Aorta (tissue), 5 donors: ENCODE data around the gene CD207. TPM values are rescaled to one million over a fixed set of nuclear protein-coding genes. Genes with fewer than 3 reads are reported as not detected.

Source experiments
- ATAC-seq: fragments of 200-7000 bp; cut with Tn5 transposase; one replicate; pipeline ENCODE4 v1.9.1; 2022; ENCODE audit warnings: moderate library complexity; ENCODE audit not compliant: low FRiP score
- DNase-seq, 2 donors: peaks; one replicate each; pipeline ENCODE4 v3.0.0-alpha.2; 2020
- H3K27ac ChIP-seq, 2 donors: one replicate each; pipeline ENCODE4 v1.5.1; 2013; ENCODE audit warnings: low read length in 2 of 2, mild to moderate bottlenecking in 2 of 2, moderate library complexity in 2 of 2, control low read depth in 1 of 2, inconsistent platforms in 1 of 2, low read depth in 1 of 2
- H3K27me3 ChIP-seq, 2 donors: one replicate each; pipeline ENCODE4 v1.6.1; 2013; ENCODE audit warnings: control low read depth in 1 of 2, low read length in 1 of 2, mild to moderate bottlenecking in 1 of 2, moderate library complexity in 1 of 2; ENCODE audit not compliant: insufficient read depth in 2 of 2, control insufficient read depth in 1 of 2
- H3K36me3 ChIP-seq, 2 donors: one replicate each; pipeline ENCODE4 v1.6.1; 2013; ENCODE audit warnings: control low read depth in 1 of 2, low read length in 1 of 2, mild to moderate bottlenecking in 1 of 2; ENCODE audit not compliant: insufficient read depth in 2 of 2, control insufficient read depth in 1 of 2
- H3K4me1 ChIP-seq, 2 donors: one replicate each; pipeline ENCODE4 v1.6.1; 2013; ENCODE audit warnings: low read length in 2 of 2, control low read depth in 1 of 2, mild to moderate bottlenecking in 1 of 2, moderate library complexity in 1 of 2; ENCODE audit not compliant: insufficient read depth in 2 of 2, control insufficient read depth in 1 of 2
- H3K4me3 ChIP-seq, 2 donors: one replicate each; pipeline ENCODE4 v1.5.1; 2013; ENCODE audit warnings: low read length in 2 of 2, control low read depth in 1 of 2, mild to moderate bottlenecking in 1 of 2
- H3K9me3 ChIP-seq: one replicate; pipeline ENCODE4 v1.6.1; 2013; ENCODE audit warnings: mild to moderate bottlenecking, low read length; ENCODE audit not compliant: control insufficient read depth
- WGBS, 2 donors: extraction: QIAGEN DNeasy Blood & Tissue Kit; methylation state at CpG; one replicate each; pipeline ENCODE4 v1.1.7; 2013; 5-methylcytosine and 5-hydroxymethylcytosine counted together
- intact Hi-C, 2 donors: fragments of 100-400 bp; cut with DNase I; formaldehyde crosslinking; loops; one replicate each; pipeline versions ENCODE4 v1.14.2 to v1.15.0; 2022
- polyA plus RNA-seq, 2 donors: library from polyadenylated mRNA; stranded (reverse); fragments of 200-250 nt; gene quantifications; one replicate each; pipeline ENCODE4 v1.2.3, GENCODE V29; 2013
- total RNA-seq, 2 donors: library from RNA; stranded (reverse); fragmentation: NEBNext Ultra II Directional; extraction: Animal tissue kit (Norgen Biotek cat#: 25700); gene quantifications; one replicate each; pipeline ENCODE4 v1.2.1, GENCODE V29; 2021
- donor health status: healthy with polysubstance abuse.
- donor health status: Bipolar disorder and iron deficiency.
- donor health status: DM: no; HTN: no; CAD: no.
- donor health status: DM: no; HTN: no; CAD: no.
- donor health status: DM: yes; HTN: yes; CAD: no.

Gene CD207
- total and polyA plus RNA-seq, 4 donors: 0.78 TPM; not detected in 3

- DNase-seq: no peak
- Histone ChIP-seq H3K4me3 (no peak overlapping the region), H3K27me3 (no peaks in the 10 kb centered on the region), H3K9me3 (no peaks in the 10 kb centered on the region), H3K27ac (no peak overlapping the region), H3K4me1 (no peaks in the 10 kb centered on the region), H3K36me3 (no peaks in the 10 kb centered on the region)
- 77 to 88% methylated on average over 1 of the region's 1 CpG for WGBS, 2 donors
- intact Hi-C loops: no loop called here
- ATAC-seq: no peak
Measured at GRCh38 chr2:70833246-70833645, 2.4 kb downstream of the CD207 start.

GRCh38 chr2:70832386-70832785 lies 3.2 kb downstream of the CD207 start:
- no peaks in the 10 kb centered on the region for H3K9me3 ChIP-seq
- H3K36me3 ChIP-seq: no peaks in the 10 kb centered on the region
- 92 to 95% methylated on average over 2 of the region's 2 CpGs for WGBS, 2 donors
- intact Hi-C loops: no loop called here
- DNase-seq: no peak
- no peak overlapping the region for H3K27ac ChIP-seq
- no peak overlapping the region for H3K4me3 ChIP-seq
- no peak for ATAC-seq
- no peaks in the 10 kb centered on the region for H3K27me3 ChIP-seq
- H3K4me1 ChIP-seq: no peaks in the 10 kb centered on the region

- intact Hi-C loops: no loop called here
- ATAC-seq: no peak
Measured at GRCh38 chr2:70831861-70832260, 3.8 kb downstream of the CD207 start.

GRCh38 chr2:70830366-70830765 lies 5.2 kb downstream of the CD207 start:
- no peaks in the 10 kb centered on the region for H3K27me3 ChIP-seq
- H3K4me1 ChIP-seq: no peaks in the 10 kb centered on the region
- H3K36me3 ChIP-seq: no peaks in the 10 kb centered on the region
- intact Hi-C loops: no loop called here
- H3K4me3 ChIP-seq: no peak overlapping the region
- no peaks in the 10 kb centered on the region for H3K9me3 ChIP-seq
- 14 to 24% methylated on average over 5 of the region's 5 CpGs for whole genome bisulfite sequencing, 2 donors
- peak; percentile 65 for ATAC-seq
- DNase-seq: no peak
- no peak overlapping the region for H3K27ac ChIP-seq

More at GRCh38 chr2:70831861-70832260, 3.8 kb downstream of the CD207 start:
- no peaks in the 10 kb centered on the region for H3K27me3 ChIP-seq
- H3K4me1 ChIP-seq: no peaks in the 10 kb centered on the region
- H3K27ac ChIP-seq: no peak overlapping the region
- no peaks in the 10 kb centered on the region for H3K36me3 ChIP-seq
- WGBS, 2 donors: 92% methylated on average over 6 of the region's 6 CpGs
- H3K9me3 ChIP-seq: no peaks in the 10 kb centered on the region
- DNase-seq: no peak
- H3K4me3 ChIP-seq: no peak overlapping the region

- Histone ChIP-seq H3K4me1 (no peaks in the 10 kb centered on the region), H3K27me3 (no peaks in the 10 kb centered on the region), H3K9me3 (no peaks in the 10 kb centered on the region), H3K27ac (no peak overlapping the region), H3K36me3 (no peaks in the 10 kb centered on the region), H3K4me3 (no peak overlapping the region)
- intact Hi-C loops: no loop called here
- no peak for ATAC-seq
- DNase-seq: no peak
- WGBS, 2 donors: 85 to 87% methylated on average over 1 of the region's 1 CpG
Measured at GRCh38 chr2:70829916-70830315, 5.7 kb downstream of the CD207 start.

GRCh38 chr2:70828914-70829824 lies 6.4 kb downstream of the CD207 start:
- WGBS, 2 donors: 69 to 75% methylated on average over 6 of the region's 6 CpGs
- H3K27me3 ChIP-seq: no peaks in the 10 kb centered on the region
- H3K9me3 ChIP-seq: no peaks in the 10 kb centered on the region
- ATAC-seq: no peak
- H3K27ac ChIP-seq: no peak overlapping the region
- no peaks in the 10 kb centered on the region for H3K36me3 ChIP-seq
- no peaks in the 10 kb centered on the region for H3K4me1 ChIP-seq
- no peak for DNase-seq
- intact Hi-C loops: no loop called here
- no peak overlapping the region for H3K4me3 ChIP-seq

GRCh38 chr2:70828115-70828514 lies 7.5 kb downstream of the CD207 start:
- intact Hi-C loops: no loop called here
- no peaks in the 10 kb centered on the region for H3K9me3 ChIP-seq
- no peak for DNase-seq
- H3K27ac ChIP-seq: no peak overlapping the region
- ATAC-seq: no peak
- H3K4me3 ChIP-seq: no peak overlapping the region
- no peaks in the 10 kb centered on the region for H3K27me3 ChIP-seq
- no peaks in the 10 kb centered on the region for H3K36me3 ChIP-seq
- WGBS, 2 donors: 85 to 87% methylated on average over 5 of the region's 5 CpGs
- H3K4me1 ChIP-seq: no peaks in the 10 kb centered on the region

GRCh38 chr2:70827388-70827787 lies 8.2 kb downstream of the CD207 start:
- ATAC-seq (no peak), DNase-seq (no peak)
- 80 to 85% methylated on average over 5 of the region's 5 CpGs for WGBS, 2 donors

GRCh38 chr2:70826696-70827350 lies 8.8 kb downstream of the CD207 start:
- H3K27me3 ChIP-seq: no peaks in the 10 kb centered on the region
- no peaks in the 10 kb centered on the region for H3K4me1 ChIP-seq
- DNase-seq (no peak), ATAC-seq (no peak)
- no peak overlapping the region for H3K27ac ChIP-seq
- 77 to 84% methylated on average over 4 of the region's 4 CpGs for WGBS, 2 donors
- intact Hi-C loops: no loop called here
- no peak overlapping the region for H3K4me3 ChIP-seq
- H3K36me3 ChIP-seq: no peaks in the 10 kb centered on the region
- no peaks in the 10 kb centered on the region for H3K9me3 ChIP-seq

More at GRCh38 chr2:70827388-70827787, 8.2 kb downstream of the CD207 start:
- Histone ChIP-seq H3K36me3 (no peaks in the 10 kb centered on the region), H3K27ac (no peak overlapping the region), H3K9me3 (no peaks in the 10 kb centered on the region), H3K4me1 (no peaks in the 10 kb centered on the region), H3K27me3 (no peaks in the 10 kb centered on the region), H3K4me3 (no peak overlapping the region)
- intact Hi-C loops: no loop called here
